Calu3 (cell line): ENCODE results near the gene SPARCL1. TPM values are rescaled to one million over a fixed set of nuclear protein-coding genes. Genes with fewer than 3 reads are reported as not detected.

Experiments
- total RNA-seq: library from RNA; stranded (reverse); gene quantifications from 2 replicates; pipeline ENCODE4 v1.2.3, GENCODE V29; 2022

Gene SPARCL1
- total RNA-seq, 1 experiment from 2014 or later: not detected

Other genes starting within 250 kb of the SPARCL1 start
- not detected in 2 replicates for gene HSD17B13, start 206.5 kb downstream of the SPARCL1 start, total RNA-seq
- gene HSD17B11, start 138.2 kb downstream of the SPARCL1 start, total RNA-seq: 48.2 and 50.5 TPM in 2 replicates
- gene NUDT9, start 106.8 kb downstream of the SPARCL1 start, total RNA-seq: 15.7 and 16.8 TPM in 2 replicates
- gene DSPP, start 79.2 kb upstream of the SPARCL1 start, total RNA-seq: not detected in 2 replicates
- gene DMP1, start 120.9 kb upstream of the SPARCL1 start, total RNA-seq: not detected in 2 replicates